ENCODE data around the gene CLCN7.

- TF ChIP-seq CTCF (conservative IDR thresholded peaks at IDR 0.05) (no peak), ZFX (IDR thresholded peaks at IDR 0.05) (no peak)
These were observed 45.6 kb upstream of the CLCN7 start for GRCh38 chr16:1520461-1520860.

Data from C4-2B (cell line).